ENCODE data around the gene LDLRAD4. TPM values are rescaled to one million over a fixed set of nuclear protein-coding genes. Genes with fewer than 3 reads are reported as not detected.
"Not testable (repeated sequence)": the region's sequence is repeated elsewhere in the genome, so short reads cannot be mapped to it uniquely, and the experiment has no call there.

LDLRAD4 gene
- total RNA-seq, 1 experiment from 2014 or later, result not detected

DNA sequence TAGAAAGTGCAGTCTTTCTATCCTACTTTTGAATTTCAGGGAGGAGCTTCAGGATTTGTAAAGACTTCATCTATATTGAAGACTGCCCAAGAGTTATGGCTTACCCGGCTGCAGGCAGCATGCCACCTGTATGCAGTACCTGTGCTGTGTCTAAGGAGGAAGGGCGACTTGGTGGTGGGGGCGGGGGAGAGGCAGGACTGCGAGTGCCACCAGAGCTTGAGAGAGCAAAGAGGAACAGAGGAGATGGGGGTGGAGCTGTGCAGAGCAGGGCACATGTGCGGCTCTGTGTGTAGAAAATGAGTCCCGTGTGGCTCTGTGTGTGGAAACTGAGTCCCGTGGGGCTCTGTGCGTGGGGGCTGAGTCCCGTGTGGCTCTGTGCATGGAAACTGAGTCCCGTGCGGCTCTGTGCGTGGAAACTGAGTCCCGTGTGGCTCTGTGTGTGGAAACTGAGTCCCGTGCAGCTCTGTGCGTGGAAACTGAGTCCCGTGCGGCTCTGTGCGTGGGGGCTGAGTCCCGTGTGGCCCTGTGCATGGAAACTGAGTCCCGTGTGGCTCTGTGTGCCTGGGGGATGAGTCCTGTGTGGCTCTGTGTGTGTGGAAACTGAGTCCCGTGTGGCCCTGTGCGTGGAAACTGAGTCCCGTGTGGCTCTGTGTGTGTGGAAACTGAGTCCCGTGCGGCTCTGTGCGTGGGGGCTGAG, 43.2 kb downstream of the LDLRAD4 start:
- DNase-seq (no peak), ATAC-seq (no peak)
- no peak overlapping the region for H2AFZ ChIP-seq (ENCODE audit: low read length)
- no peak overlapping the region for H3K4me2 ChIP-seq (ENCODE audit: low read length)
- H3K4me3 ChIP-seq (ENCODE audit: low read length), result no peak overlapping the region
- no peaks in the 10 kb centered on the region for H3K36me3 ChIP-seq (ENCODE audit: low read depth, low read length)
- H3K4me1 ChIP-seq (ENCODE audit: insufficient read depth, low read length), result no peaks in the 10 kb centered on the region
- no peak overlapping the region for H3K27ac ChIP-seq (ENCODE audit: low read length)
- H3K9ac ChIP-seq (ENCODE audit: low read length), result no peak overlapping the region
- TF ChIP-seq EZH2 (IDR thresholded peaks at IDR 0.05; ENCODE audit: low read length, unreplicated experiment) (no peak), EZH2phosphoT487 (IDR thresholded peaks at IDR 0.05; ENCODE audit: borderline replicate concordance, low read length) (no peak)
- TF ChIP-seq, protein P1, sequence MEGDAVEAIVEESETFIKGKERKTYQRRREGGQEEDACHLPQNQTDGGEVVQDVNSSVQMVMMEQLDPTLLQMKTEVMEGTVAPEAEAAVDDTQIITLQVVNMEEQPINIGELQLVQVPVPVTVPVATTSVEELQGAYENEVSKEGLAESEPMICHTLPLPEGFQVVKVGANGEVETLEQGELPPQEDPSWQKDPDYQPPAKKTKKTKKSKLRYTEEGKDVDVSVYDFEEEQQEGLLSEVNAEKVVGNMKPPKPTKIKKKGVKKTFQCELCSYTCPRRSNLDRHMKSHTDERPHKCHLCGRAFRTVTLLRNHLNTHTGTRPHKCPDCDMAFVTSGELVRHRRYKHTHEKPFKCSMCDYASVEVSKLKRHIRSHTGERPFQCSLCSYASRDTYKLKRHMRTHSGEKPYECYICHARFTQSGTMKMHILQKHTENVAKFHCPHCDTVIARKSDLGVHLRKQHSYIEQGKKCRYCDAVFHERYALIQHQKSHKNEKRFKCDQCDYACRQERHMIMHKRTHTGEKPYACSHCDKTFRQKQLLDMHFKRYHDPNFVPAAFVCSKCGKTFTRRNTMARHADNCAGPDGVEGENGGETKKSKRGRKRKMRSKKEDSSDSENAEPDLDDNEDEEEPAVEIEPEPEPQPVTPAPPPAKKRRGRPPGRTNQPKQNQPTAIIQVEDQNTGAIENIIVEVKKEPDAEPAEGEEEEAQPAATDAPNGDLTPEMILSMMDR (conservative IDR thresholded peaks at IDR 0.05; ENCODE audit: low read depth, low read length), result no peak
- H3K9me3 ChIP-seq (ENCODE audit: low read length), result no peaks in the 10 kb centered on the region
- no peaks in the 10 kb centered on the region for H4K20me1 ChIP-seq (ENCODE audit: low read length)
- CTCF ChIA-PET, result no interaction called here
- H3F3A ChIP-seq (ENCODE audit: low read length, unreplicated experiment), result no peaks in the 10 kb centered on the region
- H3K9me2 ChIP-seq (replicated peaks; ENCODE audit: low read length), result no peaks in the 10 kb centered on the region
- no peaks in the 10 kb centered on the region for H3K79me2 ChIP-seq (ENCODE audit: low read length)
- intact Hi-C loops (cut with micrococcal nuclease), result no loop called here
- no TSS peak for BruUV-seq (replicated peaks)
- POLR2A ChIA-PET (ENCODE audit: unreplicated experiment), result no interaction called here
- H3K27me3 ChIP-seq (ENCODE audit: low read length), result peaks cover 69% of the 10 kb centered on the region

DNA sequence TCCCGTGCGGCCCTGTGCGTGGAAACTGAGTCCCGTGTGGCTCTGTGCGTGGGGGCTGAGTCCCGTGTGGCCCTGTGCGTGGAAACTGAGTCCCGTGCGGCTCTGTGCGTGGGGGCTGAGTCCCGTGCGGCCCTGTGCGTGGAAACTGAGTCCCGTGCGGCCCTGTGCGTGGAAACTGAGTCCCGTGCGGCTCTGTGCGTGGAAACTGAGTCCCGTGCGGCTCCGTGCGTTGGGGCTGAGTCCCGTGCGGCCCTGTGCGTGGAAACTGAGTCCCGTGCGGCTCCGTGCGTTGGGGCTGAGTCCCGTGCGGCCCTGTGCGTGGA, 43.8 kb downstream of the LDLRAD4 start:
- peaks cover 69% of the 10 kb centered on the region for H3K27me3 ChIP-seq (ENCODE audit: low read length)
- H2AFZ ChIP-seq (ENCODE audit: low read length); intact Hi-C loops (cut with micrococcal nuclease); H3K4me2 ChIP-seq (ENCODE audit: low read length); H3K9ac ChIP-seq (ENCODE audit: low read length); H3K36me3 ChIP-seq (ENCODE audit: low read depth, low read length); H3K4me1 ChIP-seq (ENCODE audit: insufficient read depth, low read length); H3K27ac ChIP-seq (ENCODE audit: low read length); H3K9me2 ChIP-seq (replicated peaks; ENCODE audit: low read length); H3K4me3 ChIP-seq (ENCODE audit: low read length); H3F3A ChIP-seq (ENCODE audit: low read length, unreplicated experiment); DNase-seq; H3K79me2 ChIP-seq (ENCODE audit: low read length); BruUV-seq (replicated peaks); ATAC-seq; CTCF ChIA-PET; POLR2A ChIA-PET (ENCODE audit: unreplicated experiment); H3K9me3 ChIP-seq (ENCODE audit: low read length); H4K20me1 ChIP-seq (ENCODE audit: low read length): not testable (repeated sequence)

DNA sequence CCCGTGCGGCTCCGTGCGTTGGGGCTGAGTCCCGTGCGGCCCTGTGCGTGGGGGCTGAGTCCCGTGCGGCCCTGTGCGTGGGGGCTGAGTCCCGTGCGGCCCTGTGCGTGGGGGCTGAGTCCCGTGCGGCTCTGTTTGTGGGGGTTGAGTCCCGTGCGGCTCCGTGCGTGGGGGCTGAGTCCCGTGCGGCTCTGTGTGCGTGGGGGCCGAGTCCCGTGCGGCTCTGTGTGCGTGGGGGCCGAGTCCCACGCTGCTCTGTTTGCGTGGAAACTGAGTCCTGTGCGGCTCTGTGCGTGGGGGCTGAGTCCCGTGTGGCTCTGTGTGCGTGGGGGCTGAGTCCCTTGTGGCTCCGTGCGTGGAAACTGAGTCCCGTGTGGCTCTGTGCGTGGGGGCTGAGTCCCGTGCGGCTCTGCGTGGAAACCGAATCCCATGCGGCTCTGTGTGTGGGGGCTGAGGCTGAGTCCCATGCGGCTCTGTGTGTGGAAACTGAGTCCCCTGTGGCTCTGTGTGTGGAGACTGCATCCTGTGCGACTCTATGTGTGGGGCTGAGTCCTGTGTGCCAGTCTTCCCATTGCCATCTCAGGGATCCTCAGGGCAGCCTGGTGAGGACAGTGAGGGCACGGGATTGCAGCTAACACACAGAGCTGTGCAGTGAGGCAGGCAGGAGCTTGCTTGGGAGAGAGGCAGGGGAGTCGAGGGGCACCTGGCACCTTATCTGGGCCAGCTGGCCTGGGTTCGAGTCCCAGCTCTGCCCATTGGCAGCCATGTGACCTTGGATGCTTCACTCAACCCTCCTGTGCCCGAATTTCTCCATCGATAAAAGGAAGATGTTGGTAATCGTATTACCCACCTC, 44.5 kb downstream of the LDLRAD4 start:
- DNase-seq (no peak), ATAC-seq (no peak)
- Histone ChIP-seq H3K36me3 (ENCODE audit: low read depth, low read length) (no peaks in the 10 kb centered on the region), H3K9me3 (ENCODE audit: low read length) (no peaks in the 10 kb centered on the region), H3K4me1 (ENCODE audit: insufficient read depth, low read length) (no peaks in the 10 kb centered on the region), H3F3A (ENCODE audit: low read length, unreplicated experiment) (no peaks in the 10 kb centered on the region), H3K9ac (ENCODE audit: low read length) (no peak overlapping the region), H2AFZ (ENCODE audit: low read length) (no peak overlapping the region), H3K4me3 (ENCODE audit: low read length) (no peak overlapping the region), H3K27ac (ENCODE audit: low read length) (no peak overlapping the region), H3K4me2 (ENCODE audit: low read length) (no peak overlapping the region), H3K9me2 (replicated peaks; ENCODE audit: low read length) (no peaks in the 10 kb centered on the region), H3K27me3 (ENCODE audit: low read length) (peaks cover 69% of the 10 kb centered on the region), H3K79me2 (ENCODE audit: low read length) (no peaks in the 10 kb centered on the region), H4K20me1 (ENCODE audit: low read length) (no peaks in the 10 kb centered on the region)
- BruUV-seq (replicated peaks), result no TSS peak
- ChIA-PET CTCF (no interaction called here), POLR2A (ENCODE audit: unreplicated experiment) (no interaction called here)
- intact Hi-C loops (cut with micrococcal nuclease), result no loop called here
- TF ChIP-seq EZH2 (IDR thresholded peaks at IDR 0.05; ENCODE audit: low read length, unreplicated experiment) (no peak), EZH2phosphoT487 (IDR thresholded peaks at IDR 0.05; ENCODE audit: borderline replicate concordance, low read length) (no peak)
- TF ChIP-seq, protein P1 (conservative IDR thresholded peaks at IDR 0.05; ENCODE audit: low read depth, low read length), result no peak
